ENCODE results near the gene TRPM5. TPM values are rescaled to one million over a fixed set of nuclear protein-coding genes. Genes with fewer than 3 reads are reported as not detected.

TRPM5 gene
- total and polyA plus RNA-seq, 4 donors, result 0.05 TPM; not detected in 3

- Histone ChIP-seq H3K27me3 (ENCODE audit: control insufficient read depth in 4 of 4, insufficient read depth in 4 of 4, low read length in 3 of 4) (no peaks in the 10 kb centered on the region), H3K4me3 (ENCODE audit: low read depth in 1 of 3, low read length in 3 of 3) (peak overlapping the region in 2 of 3 donors; percentile 37 to 72), H3K9me3 (ENCODE audit: control insufficient read depth in 4 of 4, low read length in 3 of 4) (no peaks in the 10 kb centered on the region), H3K36me3 (ENCODE audit: control insufficient read depth in 4 of 4, insufficient read depth in 3 of 4, low read depth in 1 of 4, low read length in 3 of 4) (peaks cover 15 to 51% (median 21%) of the 10 kb centered on the region in 4 donors), H3K27ac (ENCODE audit: low read depth in 1 of 2, low read length in 2 of 2) (peak overlapping the region; percentile 69 to 93), H3K4me1 (ENCODE audit: control insufficient read depth in 4 of 4, insufficient read depth in 4 of 4, low read length in 3 of 4) (peaks cover 5 to 64% (median 45%) of the 10 kb centered on the region in 4 donors), H3K9ac (ENCODE audit: low read depth in 1 of 2, low read length in 2 of 2) (peak overlapping the region; percentile 21 to 84)
- 60% methylated on average over 7 of the region's 7 CpGs for WGBS
- DNase-seq (ENCODE audit: low spot score), result no peak
- TF ChIP-seq SP1 (IDR thresholded peaks at IDR 0.05) (no peak), HNF4A (conservative IDR thresholded peaks at IDR 0.05) (no peak), RXRA (IDR thresholded peaks at IDR 0.05) (no peak), ZBTB33 (IDR thresholded peaks at IDR 0.05) (no peak), REST (IDR thresholded peaks at IDR 0.05) (no peak), FOXA1 (IDR thresholded peaks at IDR 0.05) (no peak), EGR1 (IDR thresholded peaks at IDR 0.05; ENCODE audit: low read depth in 2 of 2) (no peak), FOXA2 (IDR thresholded peaks at IDR 0.05) (no peak), CTCF (IDR thresholded peaks at IDR 0.05; ENCODE audit: low read depth, low read length, missing input control) (no peak), RAD21 (IDR thresholded peaks at IDR 0.05) (no peak), MAX (IDR thresholded peaks at IDR 0.05) (no peak), TAF1 (conservative IDR thresholded peaks at IDR 0.05) (no peak), JUND (IDR thresholded peaks at IDR 0.05) (no peak), NR2F2 (IDR thresholded peaks at IDR 0.05) (no peak)
Observed at GRCh38 chr11:2398664-2399355, 45.5 kb downstream of the TRPM5 start.

GRCh38 chr11:2397005-2397404 is 47.3 kb downstream of the TRPM5 start:
- Histone ChIP-seq H3K36me3 (ENCODE audit: control insufficient read depth in 4 of 4, insufficient read depth in 3 of 4, low read depth in 1 of 4, low read length in 3 of 4) (peaks cover 14 to 50% (median 20%) of the 10 kb centered on the region in 4 donors), H3K9ac (ENCODE audit: low read depth in 1 of 2, low read length in 2 of 2) (no peak overlapping the region), H3K9me3 (ENCODE audit: control insufficient read depth in 4 of 4, low read length in 3 of 4) (no peaks in the 10 kb centered on the region), H3K27ac (ENCODE audit: low read depth in 1 of 2, low read length in 2 of 2) (no peak overlapping the region), H3K27me3 (ENCODE audit: control insufficient read depth in 4 of 4, insufficient read depth in 4 of 4, low read length in 3 of 4) (no peaks in the 10 kb centered on the region), H3K4me3 (ENCODE audit: low read depth in 1 of 3, low read length in 3 of 3) (no peak overlapping the region), H3K4me1 (ENCODE audit: control insufficient read depth in 4 of 4, insufficient read depth in 4 of 4, low read length in 3 of 4) (peaks cover 5 to 74% (median 45%) of the 10 kb centered on the region in 4 donors)
- 95% methylated on average over 12 of the region's 12 CpGs for WGBS
- DNase-seq (ENCODE audit: low spot score), result no peak
- TF ChIP-seq GABPA (IDR thresholded peaks at IDR 0.05 in 1 of 2, conservative IDR thresholded peaks at IDR 0.05 in 1 of 2) (no peak), FOXA1 (IDR thresholded peaks at IDR 0.05) (no peak), TAF1 (conservative IDR thresholded peaks at IDR 0.05) (no peak), CTCF (IDR thresholded peaks at IDR 0.05; ENCODE audit: low read depth, low read length, missing input control) (no peak), YY1 (IDR thresholded peaks at IDR 0.05) (no peak), RAD21 (IDR thresholded peaks at IDR 0.05) (no peak), EGR1 (IDR thresholded peaks at IDR 0.05; ENCODE audit: low read depth in 2 of 2) (no peak), FOXA2 (IDR thresholded peaks at IDR 0.05) (no peak), ATF3 (IDR thresholded peaks at IDR 0.05) (no peak), SP1 (IDR thresholded peaks at IDR 0.05) (no peak)

Measured in liver (tissue), 9 donors.